SJCRH30 (cell line): Measurements from ENCODE around the gene NKIRAS1. TPM values are rescaled to one million over a fixed set of nuclear protein-coding genes. Genes with fewer than 3 reads are reported as not detected.
"Not testable (repeated sequence)": the region's sequence is repeated elsewhere in the genome, so short reads cannot be mapped to it uniquely, and the experiment has no call there.

ENCODE experiments used
- DNase-seq, 2 experiments: peaks; one replicate each; pipeline ENCODE4 v3.0.0-alpha.2; 2015 to 2020
- H3K27ac ChIP-seq: fragments of 250-450 bp; sonication (Bioruptor Pico); 2 replicates; pipeline ENCODE4 v1.5.1; 2020; ENCODE audit warnings: mild to moderate bottlenecking, moderate library complexity
- H3K27me3 ChIP-seq: fragments of 250-450 bp; sonication (Bioruptor Pico); 2 replicates; pipeline ENCODE4 v1.5.1; 2020; ENCODE audit warnings: mild to moderate bottlenecking, moderate library complexity
- H3K36me3 ChIP-seq: fragments of 250-450 bp; sonication (Bioruptor Pico); 2 replicates; pipeline ENCODE4 v1.5.1; 2020; ENCODE audit warnings: mild to moderate bottlenecking, moderate library complexity
- H3K4me1 ChIP-seq: fragments of 250-450 bp; sonication (Bioruptor Pico); 2 replicates; pipeline ENCODE4 v1.5.1; 2020; ENCODE audit warnings: mild to moderate bottlenecking, moderate library complexity
- H3K4me3 ChIP-seq: fragments of 250-450 bp; sonication (Bioruptor Pico); 2 replicates; pipeline ENCODE4 v1.5.1; 2020; ENCODE audit warnings: mild to moderate bottlenecking, moderate library complexity
- H3K9me3 ChIP-seq: fragments of 250-450 bp; sonication (Bioruptor Pico); replicated peaks from 2 replicates; pipeline ENCODE4 v1.5.1; 2020; ENCODE audit warnings: mild to moderate bottlenecking, moderate library complexity
- total RNA-seq: library from RNA; depleted of rRNA; stranded (reverse); fragments of >200 nt; shearing (Covaris generic); gene quantifications from 2 replicates; pipeline ENCODE4 v1.2.3, GENCODE V29; 2014

NKIRAS1 gene
- total RNA-seq, 1 experiment from 2014 or later: 29.7 TPM

DNA sequence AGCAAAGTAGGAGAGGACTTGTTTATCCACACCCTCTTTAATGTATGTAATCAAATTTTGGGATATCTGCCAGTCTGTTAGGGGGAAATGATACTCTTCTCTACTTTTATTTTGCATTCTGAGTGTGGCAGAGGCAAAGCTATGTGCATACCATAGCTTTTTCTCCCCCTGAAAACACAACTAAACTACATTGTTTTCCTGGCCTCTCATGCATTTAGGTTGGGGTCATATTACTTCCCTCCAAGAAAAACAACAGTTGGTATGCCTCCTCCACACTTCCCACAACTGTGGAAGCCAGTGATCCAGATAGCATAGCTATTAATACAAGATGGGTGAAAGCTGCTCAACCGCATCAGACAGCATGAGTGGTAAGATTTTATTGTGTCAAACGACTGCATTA is 7.0 kb upstream of the NKIRAS1 start:
- H3K36me3 ChIP-seq: peaks cover 27% of the 10 kb centered on the region
- H3K4me3 ChIP-seq: no peak overlapping the region
- peaks cover 14% of the 10 kb centered on the region for H3K4me1 ChIP-seq
- DNase-seq: peak; percentile 76 to 93
- H3K27ac ChIP-seq: 0 out of 2 replicates have a peak overlapping the region, but pooled peaks have one; percentile 6
- H3K27me3 ChIP-seq: no peaks in the 10 kb centered on the region
- H3K9me3 ChIP-seq: no peaks in the 10 kb centered on the region

DNA sequence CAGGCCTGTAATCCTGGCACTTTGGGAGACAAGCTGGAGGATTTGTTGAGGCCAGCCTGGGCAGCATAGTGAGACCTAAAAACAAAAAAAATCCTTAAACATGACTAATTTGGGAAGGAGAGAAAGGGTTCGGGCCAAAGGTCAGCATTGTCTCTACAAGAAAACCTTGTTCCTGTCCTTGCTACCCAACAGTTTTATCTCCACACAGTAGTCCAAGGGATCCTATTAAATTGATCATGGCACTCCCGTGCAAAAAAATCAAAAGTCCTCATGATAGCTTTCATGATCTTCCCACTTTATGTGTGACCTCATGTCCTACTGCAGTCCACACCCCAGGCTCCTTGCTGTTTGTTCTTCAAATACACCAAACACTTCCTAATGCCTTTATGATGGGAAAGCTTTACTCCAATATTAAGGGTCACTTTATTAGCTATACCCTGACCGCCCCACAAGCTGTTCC is 4.3 kb upstream of the NKIRAS1 start:
- Histone ChIP-seq H3K9me3 (no peaks in the 10 kb centered on the region), H3K27ac (no peak overlapping the region), H3K36me3 (peaks cover 40% of the 10 kb centered on the region), H3K4me3 (no peak overlapping the region), H3K4me1 (peaks cover 15% of the 10 kb centered on the region), H3K27me3 (no peaks in the 10 kb centered on the region)
- DNase-seq: peak in 1 of 2 experiments; percentile 45

DNA sequence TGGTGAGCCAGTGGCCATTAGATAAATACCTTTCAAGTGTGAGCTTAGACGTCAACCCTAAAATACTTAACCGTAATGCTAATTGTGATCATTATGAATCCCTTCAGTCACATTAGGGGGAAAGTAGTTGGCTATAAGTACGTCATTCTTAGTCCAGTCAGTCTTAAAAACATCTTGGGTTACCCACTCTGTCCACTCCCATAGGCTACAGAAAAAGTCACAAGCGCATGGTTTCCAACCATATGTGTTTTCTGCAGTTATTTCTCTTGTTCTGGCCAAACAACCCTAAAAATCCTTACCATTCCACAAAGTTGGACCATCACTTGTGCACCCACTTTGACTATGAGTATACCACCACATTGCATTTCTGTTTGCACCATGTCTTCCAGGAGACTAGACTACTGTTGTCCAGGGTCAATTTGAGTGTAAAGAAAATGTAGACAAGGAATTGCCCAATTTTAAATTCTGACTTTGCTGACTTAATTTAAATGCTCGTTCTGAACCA is 3.4 kb upstream of the NKIRAS1 start:
- Histone ChIP-seq H3K9me3 (no peaks in the 10 kb centered on the region), H3K27ac (no peak overlapping the region), H3K4me1 (peaks cover 15% of the 10 kb centered on the region), H3K27me3 (no peaks in the 10 kb centered on the region), H3K4me3 (no peak overlapping the region), H3K36me3 (peaks cover 38% of the 10 kb centered on the region)
- DNase-seq: peak in 1 of 2 experiments; percentile 28

DNA sequence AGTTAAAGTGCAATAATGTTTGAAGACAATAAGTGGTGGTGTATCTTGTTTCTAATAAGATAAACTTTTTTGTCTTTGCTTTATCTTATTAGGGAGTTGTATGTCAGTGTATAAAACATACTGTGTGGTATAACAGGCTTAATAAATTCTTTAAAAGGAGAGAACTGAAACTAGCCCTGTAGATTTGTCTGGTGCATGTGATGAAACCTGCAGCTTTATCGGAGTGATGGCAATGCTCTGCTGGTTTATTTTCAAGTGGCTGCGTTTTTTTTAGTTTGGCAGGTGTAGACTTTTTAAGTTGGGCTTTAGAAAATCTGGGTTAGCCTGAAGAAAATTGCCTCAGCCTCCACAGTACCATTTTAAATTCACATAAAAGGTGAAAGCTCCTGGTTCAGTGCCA is 2.8 kb upstream of the NKIRAS1 start:
- Histone ChIP-seq H3K27me3 (no peaks in the 10 kb centered on the region), H3K4me1 (peaks cover 20% of the 10 kb centered on the region), H3K9me3 (no peaks in the 10 kb centered on the region), H3K36me3 (peaks cover 38% of the 10 kb centered on the region), H3K27ac (no peak overlapping the region), H3K4me3 (no peak overlapping the region)
- DNase-seq: no peak

DNA sequence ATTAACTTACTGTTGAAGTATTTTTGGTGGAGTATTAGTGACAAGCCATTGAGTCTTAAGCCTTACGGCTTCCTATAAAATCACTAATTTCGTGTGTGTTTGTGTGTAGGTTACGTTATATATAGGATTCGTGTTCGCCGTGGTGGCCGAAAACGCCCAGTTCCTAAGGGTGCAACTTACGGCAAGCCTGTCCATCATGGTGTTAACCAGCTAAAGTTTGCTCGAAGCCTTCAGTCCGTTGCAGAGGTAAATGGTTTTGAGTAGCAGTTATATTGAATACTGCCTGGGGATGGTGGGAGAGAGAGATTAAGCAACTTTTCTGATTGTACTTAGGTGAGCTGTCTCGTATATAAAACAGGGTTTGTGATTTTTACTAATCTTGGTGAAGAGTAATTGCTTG is 1.5 kb upstream of the NKIRAS1 start:
- H3K27ac ChIP-seq: peak overlapping the region; percentile 85; the same call in 1 of the 2 replicates
- not testable (repeated sequence) for H3K9me3 ChIP-seq
- H3K4me1 ChIP-seq: peaks cover 12% of the 10 kb centered on the region

DNA sequence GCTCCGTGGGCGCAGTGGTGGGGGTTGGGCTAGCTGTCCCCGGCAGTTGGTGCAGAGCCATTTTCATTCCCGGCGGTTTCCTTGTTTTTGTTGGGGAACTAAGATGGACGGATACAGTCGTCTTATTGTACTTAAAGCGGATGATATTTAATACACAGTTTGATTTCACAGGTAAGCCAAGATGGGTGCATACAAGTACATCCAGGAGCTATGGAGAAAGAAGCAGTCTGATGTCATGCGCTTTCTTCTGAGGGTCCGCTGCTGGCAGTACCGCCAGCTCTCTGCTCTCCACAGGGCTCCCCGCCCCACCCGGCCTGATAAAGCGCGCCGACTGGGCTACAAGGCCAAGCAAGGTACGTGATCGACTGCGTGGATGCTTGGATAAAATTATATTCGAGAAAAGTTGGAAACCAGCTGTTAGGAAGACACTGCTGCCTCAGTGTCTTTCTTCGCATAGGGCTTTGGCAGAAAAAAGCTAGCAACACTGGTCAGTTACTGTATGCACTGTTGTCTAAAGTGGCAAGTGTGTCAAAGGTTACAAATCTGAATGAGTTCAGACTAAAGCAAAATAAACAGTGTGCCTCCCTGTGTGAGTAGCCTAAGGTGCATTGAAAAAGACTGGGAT is 1.0 kb upstream of the NKIRAS1 start:
- not testable (repeated sequence) for H3K4me1 ChIP-seq, H3K9me3 ChIP-seq, H3K27me3 ChIP-seq
- peak overlapping the region; percentile 83 for H3K4me3 ChIP-seq
- DNase-seq: peak; percentile 73 to 79
- peak overlapping the region; percentile 85 for H3K27ac ChIP-seq
- peaks cover 47% of the 10 kb centered on the region for H3K36me3 ChIP-seq

More for the DNA sequence above, 1.5 kb upstream of the NKIRAS1 start:
- DNase-seq, H3K27me3 ChIP-seq: not testable (repeated sequence)
- Histone ChIP-seq H3K36me3 (peaks cover 43% of the 10 kb centered on the region), H3K4me3 (peak overlapping the region; percentile 83)

DNA sequence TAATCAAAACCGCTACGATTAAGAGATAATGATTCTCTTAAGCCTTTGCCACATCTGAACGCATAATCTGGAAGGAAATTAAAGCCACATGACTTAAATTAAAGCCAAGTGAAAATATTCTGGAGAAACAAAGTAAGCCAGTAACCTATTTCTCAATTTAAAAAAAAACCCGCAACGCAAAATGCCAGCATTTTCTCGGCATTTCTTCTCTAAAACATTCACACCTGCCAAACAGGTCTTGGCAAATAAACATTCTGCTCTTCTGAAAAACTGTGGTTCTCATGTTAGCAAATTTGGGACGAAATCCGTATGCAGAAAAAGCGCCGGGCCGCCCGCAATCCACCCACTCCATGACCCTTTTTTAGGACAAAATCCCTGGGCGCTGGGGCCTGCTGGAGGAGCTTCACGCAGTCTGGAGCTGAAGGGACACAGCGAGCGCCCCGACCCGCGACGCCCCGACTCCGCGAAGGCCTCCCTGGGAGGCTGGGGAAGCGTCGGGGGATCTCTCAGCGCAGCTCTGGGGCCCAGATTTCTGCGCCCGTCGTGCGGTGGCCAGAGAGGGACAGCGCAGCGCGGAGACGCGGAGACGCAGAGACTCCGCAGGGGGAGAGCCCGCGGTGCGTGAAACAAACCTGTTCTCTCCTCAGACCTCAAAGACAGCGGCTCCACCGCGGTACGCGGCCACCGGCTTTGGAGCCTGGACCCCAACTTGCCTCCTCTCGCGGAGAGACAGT is 471 bp downstream of the NKIRAS1 start:
- Histone ChIP-seq H3K27ac (peak overlapping the region; percentile 85), H3K36me3 (peaks cover 46% of the 10 kb centered on the region), H3K4me1 (peaks cover 17% of the 10 kb centered on the region), H3K4me3 (peak overlapping the region; percentile 83), H3K27me3 (no peaks in the 10 kb centered on the region), H3K9me3 (no peaks in the 10 kb centered on the region)
- no peak for DNase-seq

DNA sequence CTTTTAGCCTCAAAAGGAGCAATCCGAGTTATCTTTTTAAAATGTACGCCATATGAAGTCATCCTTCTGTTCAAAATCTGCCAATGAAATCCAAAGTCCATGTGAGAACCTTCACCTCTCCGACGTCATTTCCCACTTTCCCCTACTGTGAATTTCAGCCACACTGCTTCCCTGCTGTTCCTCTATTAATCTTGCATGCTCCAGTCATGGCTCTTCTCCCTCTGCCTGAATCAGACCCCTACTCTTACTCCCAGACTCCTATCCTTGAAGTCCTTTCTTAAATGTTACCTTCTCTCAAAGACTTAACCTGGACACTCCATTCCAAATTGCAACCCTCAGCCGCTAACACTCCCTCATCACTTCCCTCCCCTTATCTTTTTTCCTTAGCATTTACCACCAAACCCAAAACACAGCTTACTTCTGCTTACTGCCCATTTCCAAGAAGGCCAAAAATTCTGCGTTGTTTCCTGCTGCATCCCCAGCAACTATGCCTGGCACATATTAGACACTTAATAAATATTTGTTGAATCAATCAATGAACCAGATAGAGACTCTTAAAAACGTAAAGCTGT is 1.2 kb downstream of the NKIRAS1 start:
- DNase-seq: peak; percentile 34 to 70
- H3K4me3 ChIP-seq: peak overlapping the region; percentile 83
- no peaks in the 10 kb centered on the region for H3K27me3 ChIP-seq
- peaks cover 44% of the 10 kb centered on the region for H3K36me3 ChIP-seq
- H3K9me3 ChIP-seq: no peaks in the 10 kb centered on the region
- peak overlapping the region; percentile 85; the same call in 1 of the 2 replicates for H3K27ac ChIP-seq
- H3K4me1 ChIP-seq: peaks cover 17% of the 10 kb centered on the region

DNA sequence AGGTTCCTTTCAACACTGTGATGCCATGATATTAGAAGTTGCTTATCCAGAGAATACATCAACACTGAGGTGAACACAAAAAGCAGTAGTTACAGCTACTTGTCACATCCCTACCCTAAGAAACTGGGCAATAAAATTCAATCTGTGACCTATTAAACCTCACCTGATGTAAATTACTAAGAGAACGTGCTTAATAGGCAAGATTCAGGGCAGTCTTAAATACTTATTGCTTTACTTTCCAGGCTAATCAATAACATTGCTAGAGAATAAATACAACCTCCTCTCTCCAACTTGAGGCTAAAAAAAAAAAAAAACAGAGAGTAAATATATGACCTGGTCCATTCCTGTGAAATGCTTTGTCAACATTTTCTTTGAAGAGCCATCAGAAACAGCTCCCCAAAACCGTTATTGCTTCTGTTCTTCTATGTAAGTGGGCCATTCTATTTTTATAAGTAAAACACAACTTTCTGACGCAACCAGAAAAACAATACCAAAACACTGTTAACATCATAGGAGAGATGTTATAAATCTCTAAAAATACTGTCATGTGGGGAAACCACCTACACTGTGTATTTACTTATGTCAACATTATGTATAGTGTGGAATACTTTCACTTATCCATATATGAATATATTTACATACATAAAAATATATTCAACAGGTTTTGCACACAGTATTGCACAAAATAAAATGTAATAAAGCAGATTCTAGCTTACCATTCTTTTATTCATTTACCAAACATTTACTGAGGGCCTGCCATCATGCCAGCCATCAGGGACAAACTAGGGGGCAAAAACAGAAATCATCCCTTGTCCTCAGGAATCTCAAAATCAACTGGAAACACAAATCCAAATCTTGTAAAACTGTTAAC is 2.7 kb downstream of the NKIRAS1 start:
- Histone ChIP-seq H3K36me3 (peaks cover 41% of the 10 kb centered on the region), H3K9me3 (no peaks in the 10 kb centered on the region), H3K27me3 (no peaks in the 10 kb centered on the region), H3K4me1 (peaks cover 17% of the 10 kb centered on the region), H3K4me3 (no peak overlapping the region), H3K27ac (no peak overlapping the region)
- DNase-seq: no peak

DNA sequence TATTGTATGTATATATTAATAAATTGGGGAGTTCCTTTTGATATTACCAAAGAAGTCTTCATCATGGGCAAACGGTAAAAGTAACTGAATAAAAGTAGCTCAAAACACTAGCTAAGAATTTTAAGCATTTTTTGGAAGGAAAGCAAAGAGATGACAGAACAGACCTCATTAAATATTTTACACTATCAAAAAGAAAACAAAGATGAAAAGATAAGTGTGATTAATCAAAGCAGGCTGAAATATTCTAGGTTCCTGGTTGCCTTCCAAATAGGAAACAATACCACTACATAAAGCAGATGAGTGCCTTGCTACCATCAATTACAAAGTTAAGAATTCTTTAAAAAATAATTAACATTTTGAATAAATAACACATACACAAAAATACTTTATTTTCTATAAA is 3.6 kb downstream of the NKIRAS1 start:
- peaks cover 14% of the 10 kb centered on the region for H3K4me1 ChIP-seq
- DNase-seq: no peak

DNA sequence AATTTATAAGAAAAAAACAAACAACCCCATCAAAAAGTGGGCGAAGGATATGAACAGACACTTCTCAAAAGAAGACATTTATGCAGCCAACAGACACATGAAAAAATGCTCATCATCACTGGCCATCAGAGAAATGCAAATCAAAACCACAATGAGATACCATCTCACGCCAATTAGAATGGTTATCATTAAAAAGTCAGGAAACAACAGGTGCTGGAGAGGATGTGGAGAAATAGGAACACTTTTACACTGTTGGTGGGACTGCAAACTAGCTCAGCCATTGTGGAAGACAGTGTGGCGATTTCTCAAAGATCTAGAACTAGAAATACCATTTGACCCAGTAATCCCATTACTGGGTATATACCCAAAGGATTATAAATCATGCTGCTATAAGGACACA is 4.5 kb downstream of the NKIRAS1 start:
- 0 out of 2 replicates have a peak overlapping the region, but pooled peaks have one; percentile 16 for H3K27ac ChIP-seq
- H3K9me3 ChIP-seq, H3K4me3 ChIP-seq, H3K27me3 ChIP-seq: not testable (repeated sequence)
- H3K4me1 ChIP-seq: peaks cover 14% of the 10 kb centered on the region
- H3K36me3 ChIP-seq: peaks cover 37% of the 10 kb centered on the region
- DNase-seq: peak in 1 of 2 experiments; percentile 40

More for the DNA sequence above, 3.6 kb downstream of the NKIRAS1 start:
- peaks cover 37% of the 10 kb centered on the region for H3K36me3 ChIP-seq
- H3K9me3 ChIP-seq: no peaks in the 10 kb centered on the region
- no peaks in the 10 kb centered on the region for H3K27me3 ChIP-seq
- H3K27ac ChIP-seq: no peak overlapping the region
- no peak overlapping the region for H3K4me3 ChIP-seq

DNA sequence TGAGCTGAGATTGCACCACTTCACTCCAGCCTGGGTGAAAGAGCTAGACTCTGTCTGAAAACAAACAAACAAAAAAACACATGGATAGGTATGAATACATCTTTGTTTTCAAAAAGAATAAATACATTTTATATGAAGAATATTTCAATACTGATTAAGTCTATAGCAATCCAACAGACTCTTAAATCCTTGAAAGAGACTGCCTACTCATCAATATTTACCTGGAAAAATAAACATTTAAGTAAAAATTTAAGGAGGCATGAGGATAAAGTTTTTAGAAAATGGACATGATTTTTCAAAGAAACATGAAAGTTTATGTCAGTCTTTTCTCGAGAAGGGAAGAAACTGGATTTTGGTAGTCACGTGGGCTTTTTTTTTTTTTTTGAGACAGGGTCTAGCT is 5.4 kb downstream of the NKIRAS1 start:
- Histone ChIP-seq H3K4me1 (peaks cover 14% of the 10 kb centered on the region), H3K36me3 (peaks cover 37% of the 10 kb centered on the region), H3K27ac (no peak overlapping the region), H3K4me3 (no peak overlapping the region), H3K9me3 (no peaks in the 10 kb centered on the region), H3K27me3 (no peaks in the 10 kb centered on the region)
- no peak for DNase-seq

DNA sequence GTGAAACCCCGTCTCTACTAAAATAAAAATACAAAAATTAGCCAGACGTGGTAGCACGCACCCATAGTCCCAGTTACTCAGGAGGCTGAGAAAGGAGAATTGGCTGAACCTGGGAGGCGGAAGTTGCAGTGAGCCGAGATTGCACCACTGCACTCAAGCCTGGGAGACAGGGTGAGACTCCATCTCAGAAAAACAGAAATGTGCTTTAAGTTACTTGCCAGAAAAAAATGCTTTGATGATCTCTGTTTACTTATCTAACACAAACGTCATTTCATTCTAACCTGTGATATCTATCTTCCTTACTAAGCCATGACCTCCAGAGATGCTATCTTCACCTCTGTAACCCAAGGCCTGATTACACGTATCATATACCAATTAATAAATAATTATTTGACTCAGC is 7.4 kb downstream of the NKIRAS1 start:
- no peak for DNase-seq
- no peaks in the 10 kb centered on the region for H3K27me3 ChIP-seq
- peaks cover 9% of the 10 kb centered on the region for H3K4me1 ChIP-seq
- no peak overlapping the region for H3K4me3 ChIP-seq
- H3K36me3 ChIP-seq: peaks cover 50% of the 10 kb centered on the region
- H3K27ac ChIP-seq: no peak overlapping the region
- H3K9me3 ChIP-seq: no peaks in the 10 kb centered on the region

DNA sequence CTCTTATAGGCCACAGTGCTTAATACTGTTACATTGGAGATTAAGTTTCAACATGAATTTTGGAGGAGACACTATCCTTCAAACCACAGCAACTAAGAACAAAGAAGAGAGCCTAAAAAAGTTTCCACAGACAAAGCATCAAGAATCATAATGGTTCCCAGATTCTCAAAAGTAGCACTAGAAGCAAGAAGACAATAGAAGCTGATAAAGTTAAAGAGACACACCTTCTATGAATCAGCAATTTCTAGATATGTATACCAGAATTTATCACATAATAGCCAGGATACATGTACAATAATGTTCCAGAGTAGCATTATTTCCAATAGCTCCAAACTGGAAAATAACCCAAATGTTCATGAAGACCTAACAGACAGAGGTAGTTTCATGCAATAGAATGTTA is 12.2 kb downstream of the NKIRAS1 start:
- Histone ChIP-seq H3K27ac (no peak overlapping the region), H3K9me3 (no peaks in the 10 kb centered on the region), H3K4me1 (no peaks in the 10 kb centered on the region), H3K27me3 (no peaks in the 10 kb centered on the region), H3K36me3 (peaks cover 57% of the 10 kb centered on the region), H3K4me3 (no peak overlapping the region)
- no peak for DNase-seq
